Lower leg skin (tissue), 3 donors: ENCODE measurements around the gene CFAP97D2.

ENCODE experiments used
- CTCF ChIP-seq, 3 donors: fragments of 450-650 bp; IDR thresholded peaks; one replicate each; pipeline ENCODE4 v1.5.1; 2016; ENCODE audit warnings: antibody characterized with exemption in 3 of 3, mild to moderate bottlenecking in 3 of 3, moderate library complexity in 2 of 3
- POLR2A ChIP-seq, 2 donors: fragments of 450-650 bp; IDR thresholded peaks; one replicate each; pipeline ENCODE4 v1.6.1; 2016 to 2017; ENCODE audit warnings: antibody characterized with exemption in 2 of 2, mild to moderate bottlenecking in 1 of 2, moderate library complexity in 1 of 2

DNA sequence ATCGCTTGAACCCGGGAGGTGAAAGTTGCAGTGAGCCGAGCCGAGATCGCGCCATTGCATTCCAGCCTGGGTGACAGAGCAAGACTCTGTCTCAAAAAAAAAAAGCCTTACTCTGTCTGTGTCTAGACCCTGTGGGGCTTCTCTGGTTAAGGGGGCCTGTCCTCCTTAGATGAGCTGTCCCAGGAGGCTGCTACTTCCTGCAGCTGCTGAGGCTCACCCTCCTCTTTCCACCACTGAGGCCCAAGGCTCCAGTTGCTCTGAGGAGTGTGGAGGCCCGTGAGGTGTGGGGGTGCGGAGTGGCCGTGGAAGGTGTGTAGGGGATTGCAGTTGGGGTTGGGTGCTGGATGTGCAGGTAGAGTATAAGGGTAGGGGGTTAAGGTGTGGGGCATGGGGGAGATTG, 24.6 kb upstream of the CFAP97D2 start:
- TF ChIP-seq CTCF (IDR thresholded peaks at IDR 0.05) (no peak), POLR2A (IDR thresholded peaks at IDR 0.05) (no peak)
